ENCODE data around the gene FBXW9. TPM values are rescaled to one million over a fixed set of nuclear protein-coding genes. Genes with fewer than 3 reads are reported as not detected.
A peak's percentile ranks its signal among the peaks of the same experiment; 100 is the strongest.
"Not testable (repeated sequence)": the region's sequence is repeated elsewhere in the genome, so short reads cannot be mapped to it uniquely, and the experiment has no call there.

FBXW9 gene
- total RNA-seq, 1 donor from 2014 or later, result not detected

DNA sequence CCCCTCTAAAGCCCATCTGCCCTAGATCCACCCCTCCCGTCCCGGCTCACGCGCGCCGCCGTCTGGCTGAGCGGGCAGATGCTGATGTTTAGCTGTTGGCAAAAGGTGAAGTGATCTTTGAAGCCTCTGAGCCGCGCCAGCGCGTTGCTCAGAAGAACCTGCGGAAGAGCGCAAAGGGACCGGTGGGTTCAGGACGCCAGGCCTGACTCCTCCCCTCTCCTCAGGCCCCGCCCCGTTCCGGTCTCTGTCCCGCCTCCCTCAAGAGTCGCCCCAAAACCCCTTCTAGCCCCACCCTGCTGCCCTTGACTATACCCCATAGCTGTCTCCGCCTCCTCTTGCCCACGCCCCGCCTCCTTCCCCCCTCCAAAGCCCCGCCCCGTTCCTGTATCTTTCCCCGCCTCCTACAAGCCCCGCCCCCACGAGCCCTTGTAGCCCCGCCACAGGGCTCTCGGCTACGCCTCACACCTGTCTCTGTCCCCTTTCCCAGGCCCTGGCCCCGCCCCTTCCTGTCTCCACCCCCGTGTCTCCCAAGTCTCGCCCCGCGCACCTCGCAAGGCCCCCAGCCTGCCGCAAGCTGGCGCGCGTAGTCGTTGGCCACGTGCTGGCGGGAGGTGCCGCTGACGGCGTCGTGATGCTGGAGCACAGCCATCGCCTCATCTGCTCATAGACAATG, 39.4 kb downstream of the FBXW9 start:
- DNase-seq (ENCODE audit: low spot score), result no peak

DNA sequence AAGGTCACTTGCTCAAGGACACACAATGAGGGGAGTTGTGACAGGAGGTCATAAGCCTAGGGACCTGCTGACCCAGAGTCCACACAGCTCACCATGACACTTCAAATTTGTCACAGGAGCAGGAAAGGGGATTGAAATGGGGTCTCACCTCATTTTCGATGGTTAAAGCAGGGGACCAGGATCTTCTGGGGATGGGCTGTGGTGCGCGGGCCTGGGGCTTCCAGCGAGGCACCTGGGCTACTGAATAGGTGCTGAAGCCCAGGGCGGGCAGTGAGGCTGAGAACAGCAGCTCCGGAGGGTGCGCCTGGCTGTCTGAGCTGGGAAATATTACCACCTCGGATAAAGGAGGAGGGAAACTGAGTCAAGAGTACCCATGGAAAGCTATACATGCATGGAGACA, 40.9 kb downstream of the FBXW9 start:
- DNase-seq (ENCODE audit: low spot score), result no peak

- DNase-seq (ENCODE audit: low spot score), result no peak
Observed at GRCh38 chr19:12652219-12652618, 44.2 kb downstream of the FBXW9 start.

DNA sequence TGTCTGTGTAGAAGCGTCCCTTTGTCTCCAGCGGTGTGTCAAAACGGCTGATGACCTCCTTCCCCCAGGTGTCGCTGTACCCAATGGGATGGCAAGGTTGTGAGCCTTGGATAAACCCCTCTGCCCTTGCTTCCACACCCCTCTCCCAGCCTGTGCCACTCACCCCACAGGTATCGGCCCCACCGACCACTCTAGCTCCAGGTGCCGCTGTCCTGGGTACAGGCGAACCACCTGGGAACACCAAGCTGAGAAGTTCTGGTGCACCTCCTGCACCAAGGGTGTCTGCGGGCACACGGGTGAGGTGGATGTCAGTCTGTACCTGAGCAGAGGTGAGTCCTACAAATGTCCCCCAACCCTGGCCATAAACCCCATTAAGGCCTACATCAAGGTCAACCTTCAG, 46.5 kb downstream of the FBXW9 start:
- DNase-seq (ENCODE audit: low spot score), result no peak

DNA sequence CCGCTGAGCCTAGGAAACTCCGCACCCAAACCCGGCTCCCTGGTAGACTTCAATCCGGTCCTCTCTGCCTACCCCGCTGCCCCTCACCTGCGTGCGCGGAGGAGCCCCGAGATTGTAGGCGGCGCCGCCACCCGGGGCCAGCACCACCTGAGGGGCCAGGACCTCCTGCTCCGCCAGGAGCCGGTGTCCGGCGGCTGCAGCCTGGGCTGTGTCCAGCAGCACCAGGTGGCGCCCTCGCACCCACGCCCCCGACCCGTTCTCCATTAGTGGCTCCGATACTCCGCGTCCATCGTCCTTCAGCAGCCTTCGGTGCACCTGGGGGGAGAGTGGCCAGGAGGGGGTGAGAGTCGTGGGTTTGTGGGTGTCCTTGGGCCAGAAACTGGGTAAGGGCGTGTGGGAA, 48.3 kb downstream of the FBXW9 start:
- DNase-seq (ENCODE audit: low spot score), result no peak

DNA sequence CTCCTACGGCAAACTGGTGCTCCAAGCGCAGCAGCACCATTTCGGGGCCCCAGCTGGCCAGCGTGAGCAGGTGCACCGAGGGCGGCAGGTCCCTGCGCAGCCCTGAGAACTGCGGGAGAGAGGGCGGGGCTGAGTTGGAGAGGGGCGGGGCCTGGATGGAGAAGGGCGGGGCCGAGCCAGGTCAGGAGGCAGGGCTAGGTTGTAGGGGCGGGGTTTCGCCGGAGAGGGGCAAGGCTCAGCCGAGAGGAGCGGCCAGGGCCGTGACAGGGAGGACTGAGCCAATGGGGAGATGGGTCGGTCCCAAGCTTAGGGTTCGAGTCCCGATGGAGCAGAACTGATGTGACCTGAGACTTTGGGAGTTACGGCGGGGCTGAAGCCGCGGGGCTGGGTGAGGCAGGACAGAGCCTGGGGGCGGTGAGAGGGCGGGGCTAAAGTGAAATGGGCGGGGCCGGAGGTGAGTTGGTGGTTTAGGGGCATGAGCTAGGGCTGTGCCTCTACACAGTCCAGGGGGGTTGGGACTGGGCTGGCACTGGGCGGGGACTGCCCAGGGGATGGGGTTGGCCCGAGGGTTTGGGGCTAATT, 48.9 kb downstream of the FBXW9 start:
- DNase-seq (ENCODE audit: low spot score), result no peak

DNA sequence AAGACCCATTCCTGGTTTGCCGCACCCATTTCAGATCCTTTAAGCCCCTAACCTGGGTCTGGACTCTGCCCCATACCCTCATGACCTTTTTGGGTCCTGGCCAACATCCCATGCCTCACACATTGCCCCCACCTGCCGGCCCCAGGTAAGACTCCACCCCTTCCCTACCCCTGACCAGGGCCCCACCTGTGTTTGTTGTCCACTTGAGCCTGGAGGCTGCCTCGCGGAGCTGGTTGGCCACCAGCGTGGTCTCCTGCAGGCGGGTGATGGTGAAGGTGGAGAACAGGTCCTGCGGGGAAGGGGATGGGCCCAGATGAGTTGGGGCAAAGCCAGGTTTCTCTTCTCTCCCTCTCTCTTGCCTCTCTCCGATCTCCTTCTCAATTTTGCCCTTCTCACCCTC, 49.4 kb downstream of the FBXW9 start:
- no peak for DNase-seq (ENCODE audit: low spot score)

GRCh38 chr19:12646551-12646950, 49.9 kb downstream of the FBXW9 start:
- DNase-seq (ENCODE audit: low spot score), result no peak

GRCh38 chr19:12643716-12644115, 52.7 kb downstream of the FBXW9 start:
- DNase-seq (ENCODE audit: low spot score), result not testable (repeated sequence)

DNA sequence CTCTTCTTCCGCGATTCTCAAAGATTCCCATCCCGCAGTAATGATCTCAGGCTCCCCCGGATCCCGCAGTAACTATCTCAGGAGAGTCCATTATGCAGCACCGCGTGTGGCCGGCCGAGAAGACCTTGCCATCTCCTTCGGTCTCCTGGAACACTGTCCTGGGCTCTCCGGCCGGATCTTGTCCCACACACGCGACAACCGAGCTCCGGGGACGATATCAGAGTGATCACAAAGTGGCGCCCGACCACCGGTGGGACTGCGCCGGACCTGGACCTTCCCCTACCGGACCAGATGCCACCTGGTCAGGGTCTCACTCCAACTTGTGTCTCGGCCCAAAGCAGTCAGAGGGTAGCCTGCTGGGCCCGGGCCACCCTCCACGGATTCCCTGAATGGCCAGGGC, 53.9 kb downstream of the FBXW9 start:
- DNase-seq (ENCODE audit: low spot score), result no peak

- DNase-seq (ENCODE audit: low spot score), result no peak
Observed at GRCh38 chr19:12641456-12641855, 55.0 kb downstream of the FBXW9 start.

- DNase-seq (ENCODE audit: low spot score), result peak; percentile 69
Observed at GRCh38 chr19:12639901-12640613, 56.4 kb downstream of the FBXW9 start.

Other genes with a start within 250 kb of the FBXW9 start
- gene ZNF709, start 211.8 kb downstream of the FBXW9 start, total RNA-seq (ENCODE audit: insufficient read depth, low replicate concordance), result 7.9 TPM
- 26.5 TPM for gene ZNF564, start 145.1 kb downstream of the FBXW9 start, total RNA-seq (ENCODE audit: insufficient read depth, low replicate concordance)
- 4.1 TPM for gene ZNF490, start 85.8 kb downstream of the FBXW9 start, total RNA-seq (ENCODE audit: insufficient read depth, low replicate concordance)
- 19.0 TPM for gene ZNF791, start 85.7 kb downstream of the FBXW9 start, total RNA-seq (ENCODE audit: insufficient read depth, low replicate concordance)
- 22.1 TPM for gene MAN2B1, start 29.9 kb downstream of the FBXW9 start, total RNA-seq (ENCODE audit: insufficient read depth, low replicate concordance)
- 24.8 TPM for gene WDR83, start 29.8 kb downstream of the FBXW9 start, total RNA-seq (ENCODE audit: insufficient read depth, low replicate concordance)
- gene DHPS, start 14.8 kb downstream of the FBXW9 start, total RNA-seq (ENCODE audit: insufficient read depth, low replicate concordance), result 36.4 TPM
- not detected for gene GNG14, start 8.6 kb downstream of the FBXW9 start, total RNA-seq (ENCODE audit: insufficient read depth, low replicate concordance)
- gene TNPO2, start 27.3 kb upstream of the FBXW9 start, total RNA-seq (ENCODE audit: insufficient read depth, low replicate concordance), result 18.5 TPM
- 116 TPM for gene TRIR, start 38.1 kb upstream of the FBXW9 start, total RNA-seq (ENCODE audit: insufficient read depth, low replicate concordance)
- 25.0 TPM for gene GET3, start 40.9 kb upstream of the FBXW9 start, total RNA-seq (ENCODE audit: insufficient read depth, low replicate concordance)
- gene BEST2, start 55.2 kb upstream of the FBXW9 start, total RNA-seq (ENCODE audit: insufficient read depth, low replicate concordance), result not detected
- 17.1 TPM for gene HOOK2, start 78.9 kb upstream of the FBXW9 start, total RNA-seq (ENCODE audit: insufficient read depth, low replicate concordance)
- gene JUNB, start 94.9 kb upstream of the FBXW9 start, total RNA-seq (ENCODE audit: insufficient read depth, low replicate concordance), result 277 TPM
- 112 TPM for gene PRDX2, start 105.2 kb upstream of the FBXW9 start, total RNA-seq (ENCODE audit: insufficient read depth, low replicate concordance)
- not detected for gene THSD8, start 105.4 kb upstream of the FBXW9 start, total RNA-seq (ENCODE audit: insufficient read depth, low replicate concordance)
- gene RNASEH2A, start 110.0 kb upstream of the FBXW9 start, total RNA-seq (ENCODE audit: insufficient read depth, low replicate concordance), result 5.3 TPM
- not detected for gene RTBDN, start 137.9 kb upstream of the FBXW9 start, total RNA-seq (ENCODE audit: insufficient read depth, low replicate concordance)
- gene MAST1, start 141.9 kb upstream of the FBXW9 start, total RNA-seq (ENCODE audit: insufficient read depth, low replicate concordance), result 2.2 TPM
- gene DNASE2, start 184.8 kb upstream of the FBXW9 start, total RNA-seq (ENCODE audit: insufficient read depth, low replicate concordance), result 21.7 TPM
- gene KLF1, start 190.6 kb upstream of the FBXW9 start, total RNA-seq (ENCODE audit: insufficient read depth, low replicate concordance), result 3.1 TPM
- 9.1 TPM for gene GCDH, start 194.5 kb upstream of the FBXW9 start, total RNA-seq (ENCODE audit: insufficient read depth, low replicate concordance)
- gene SYCE2, start 222.7 kb upstream of the FBXW9 start, total RNA-seq (ENCODE audit: insufficient read depth, low replicate concordance), result not detected
- 40.0 TPM for gene FARSA, start 237.1 kb upstream of the FBXW9 start, total RNA-seq (ENCODE audit: insufficient read depth, low replicate concordance)
- gene CALR, start 242.0 kb upstream of the FBXW9 start, total RNA-seq (ENCODE audit: insufficient read depth, low replicate concordance), result 404 TPM
- gene RAD23A, start 249.2 kb upstream of the FBXW9 start, total RNA-seq (ENCODE audit: insufficient read depth, low replicate concordance), result 18.8 TPM

All from umbilical cord (tissue), 2 donors.